H9 (cell line): Measurements from ENCODE around the gene TCF20. TPM values are rescaled to one million over a fixed set of nuclear protein-coding genes. Genes with fewer than 3 reads are reported as not detected.

ENCODE experiments used
- DNase-seq: peaks from one replicate; pipeline ENCODE4 v3.0.0-alpha.2; 2017
- H2AFZ ChIP-seq: one replicate; pipeline ENCODE4 v1.6.1; 2013; ENCODE audit warnings: mild to moderate bottlenecking, low read length, control low read depth, moderate library complexity
- H2AK5ac ChIP-seq: 2 replicates; pipeline ENCODE4 v1.6.1; 2013; ENCODE audit warnings: low read length, control low read depth, mixed read lengths; ENCODE audit not compliant: insufficient read length
- H2BK120ac ChIP-seq: one replicate; pipeline ENCODE4 v1.6.1; 2013; ENCODE audit warnings: low read depth, mild to moderate bottlenecking, low read length, control low read depth, inconsistent platforms; ENCODE audit not compliant: poor library complexity, severe bottlenecking
- H2BK12ac ChIP-seq: 2 replicates; pipeline ENCODE4 v1.6.1; 2013; ENCODE audit warnings: low read length, control low read depth, mixed read lengths, low read depth; ENCODE audit not compliant: insufficient read length
- H2BK15ac ChIP-seq: 2 replicates; pipeline ENCODE4 v1.6.1; 2013; ENCODE audit warnings: low read depth, low read length, control low read depth
- H2BK20ac ChIP-seq: one replicate; pipeline ENCODE4 v1.6.1; 2013; ENCODE audit warnings: low read depth, mild to moderate bottlenecking, low read length, control low read depth, inconsistent platforms; ENCODE audit not compliant: poor library complexity, severe bottlenecking
- H2BK5ac ChIP-seq: 2 replicates; pipeline ENCODE4 v1.6.1; 2013; ENCODE audit warnings: low read length, control low read depth, mixed read lengths; ENCODE audit not compliant: insufficient read length
- H3K14ac ChIP-seq: 2 replicates; pipeline ENCODE4 v1.6.1; 2013; ENCODE audit warnings: low read length, control low read depth; ENCODE audit not compliant: insufficient read depth
- H3K18ac ChIP-seq: 2 replicates; pipeline ENCODE4 v1.6.1; 2013; ENCODE audit warnings: low read depth, mild to moderate bottlenecking, mixed read lengths, low read length, control low read depth; ENCODE audit not compliant: insufficient read length
- H3K23ac ChIP-seq: 2 replicates; pipeline ENCODE4 v1.6.1; 2013; ENCODE audit warnings: low read length, control low read depth, mixed read lengths, low read depth; ENCODE audit not compliant: insufficient read length
- H3K23me2 ChIP-seq: 2 replicates; pipeline ENCODE4 v1.6.1; 2013; ENCODE audit warnings: low read depth, mild to moderate bottlenecking, mixed read lengths, low read length, control low read depth; ENCODE audit not compliant: insufficient read length, poor library complexity, severe bottlenecking
- H3K27ac ChIP-seq: 2 replicates; pipeline ENCODE4 v1.5.1; 2013; ENCODE audit warnings: low read length, control low read depth, mixed read lengths, low read depth; ENCODE audit not compliant: insufficient read length
- H3K27me3 ChIP-seq: 2 replicates; pipeline ENCODE4 v1.6.1; 2013; ENCODE audit warnings: low read length, control low read depth, inconsistent platforms; ENCODE audit not compliant: insufficient read depth
- H3K4ac ChIP-seq: 2 replicates; pipeline ENCODE4 v1.6.1; 2013; ENCODE audit warnings: low read depth, mild to moderate bottlenecking, control low read depth, inconsistent platforms, low read length, moderate library complexity
- H3K4me1 ChIP-seq: 2 replicates; pipeline ENCODE4 v1.6.1; 2013; ENCODE audit warnings: low read length, control low read depth, inconsistent platforms; ENCODE audit not compliant: insufficient read depth
- H3K4me2 ChIP-seq: 2 replicates; pipeline ENCODE4 v1.6.1; 2013; ENCODE audit warnings: low read length, control low read depth, mixed read lengths; ENCODE audit not compliant: insufficient read length, insufficient read depth
- H3K56ac ChIP-seq: 2 replicates; pipeline ENCODE4 v1.6.1; 2013; ENCODE audit warnings: low read depth, mild to moderate bottlenecking, mixed read lengths, low read length, control low read depth; ENCODE audit not compliant: insufficient read length
- H3K79me1 ChIP-seq: 2 replicates; pipeline ENCODE4 v1.6.1; 2013; ENCODE audit warnings: low read depth, mild to moderate bottlenecking, moderate library complexity, low read length, control low read depth, inconsistent platforms; ENCODE audit not compliant: insufficient read depth, poor library complexity, severe bottlenecking
- H3K79me2 ChIP-seq: 2 replicates; pipeline ENCODE4 v1.6.1; 2013; ENCODE audit warnings: low read length, control low read depth, inconsistent platforms; ENCODE audit not compliant: insufficient read depth
- H3K9ac ChIP-seq: 2 replicates; pipeline ENCODE4 v1.6.1; 2013; ENCODE audit warnings: low read length, control low read depth, mixed read lengths; ENCODE audit not compliant: insufficient read length; ENCODE audit errors: extremely low read depth
- H3K9me3 ChIP-seq: one replicate; pipeline ENCODE4 v1.6.1; 2013; ENCODE audit warnings: low read depth, low read length, inconsistent platforms; ENCODE audit not compliant: control insufficient read depth
- H3T11ph ChIP-seq: one replicate; pipeline ENCODE4 v1.6.1; 2013; ENCODE audit warnings: mild to moderate bottlenecking, low read length, control low read depth, inconsistent platforms
- H4K20me1 ChIP-seq: one replicate; pipeline ENCODE4 v1.6.1; 2013; ENCODE audit not compliant: control insufficient read depth, insufficient read length, insufficient read depth
- H4K5ac ChIP-seq: 2 replicates; pipeline ENCODE4 v1.6.1; 2013; ENCODE audit warnings: low read depth, mild to moderate bottlenecking, mixed read lengths, low read length, control low read depth; ENCODE audit not compliant: insufficient read length
- H4K8ac ChIP-seq: replicated peaks from 2 replicates; pipeline ENCODE4 v1.6.1; 2013; ENCODE audit warnings: low read length, control low read depth, mixed read lengths, low read depth; ENCODE audit not compliant: insufficient read length
- H4K91ac ChIP-seq: 2 replicates; pipeline ENCODE4 v1.6.1; 2013; ENCODE audit warnings: low read depth, mild to moderate bottlenecking, moderate library complexity, mixed read lengths, low read length, control low read depth; ENCODE audit not compliant: insufficient read length
- H3K27ac Mint-ChIP-seq, 3 experiments: 2 replicates in 2 of 3; 3 replicates in 1 of 3; pipeline ENCODE4 v1.8.0; 2020 to 2021; ENCODE audit warnings: mixed read lengths in 3 of 3, mild to moderate bottlenecking in 1 of 3, moderate library complexity in 1 of 3
- H3K27me3 Mint-ChIP-seq: 2 replicates; pipeline ENCODE4 v1.8.0; 2021; ENCODE audit warnings: low read depth, mild to moderate bottlenecking, moderate library complexity, mixed read lengths
- H3K36me3 Mint-ChIP-seq, 3 experiments: 2 replicates in 2 of 3; 3 replicates in 1 of 3; pipeline ENCODE4 v1.8.0; 2020 to 2021; ENCODE audit warnings: low read depth in 3 of 3, mixed read lengths in 3 of 3; ENCODE audit not compliant: insufficient read depth in 1 of 3
- H3K4me1 Mint-ChIP-seq, 2 experiments: 2 replicates each; pipeline ENCODE4 v1.8.0; 2020; ENCODE audit warnings: mixed read lengths in 2 of 2
- H3K4me3 Mint-ChIP-seq, 2 experiments: 2 replicates in 1 of 2; 3 replicates in 1 of 2; pipeline ENCODE4 v1.8.0; 2020 to 2021; ENCODE audit warnings: mild to moderate bottlenecking in 2 of 2, mixed read lengths in 2 of 2, moderate library complexity in 1 of 2
- H3K9me3 Mint-ChIP-seq, 2 experiments: 2 replicates in 1 of 2; 3 replicates in 1 of 2; pipeline ENCODE4 v1.8.0; 2020; ENCODE audit warnings: mild to moderate bottlenecking in 2 of 2, mixed read lengths in 2 of 2, moderate library complexity in 1 of 2
- WGBS: extraction: QIAGEN DNeasy Blood & Tissue Kit; methylation state at CpG from one replicate; pipeline ENCODE4 v1.1.7; 2013; ENCODE audit warnings: missing lambda C conversion rate, low lambda C conversion rate, mixed read lengths; ENCODE audit not compliant: insufficient read length; ENCODE audit errors: extremely low coverage; 5-methylcytosine and 5-hydroxymethylcytosine counted together
- total RNA-seq: library from RNA; stranded (reverse); gene quantifications from 2 replicates; pipeline ENCODE4 v1.2.1, GENCODE V29; 2021
- TF ChIP-seq, protein P1 (sequence below): fragments of 200-600 bp; sonication (generic); conservative IDR thresholded peaks from 3 replicates; pipeline ENCODE4 v1.8.0; 2021; ENCODE audit warnings: antibody characterized with exemption, mild to moderate bottlenecking

Gene TCF20
- total RNA-seq, 1 experiment from 2014 or later, result 75.6 TPM

DNA sequence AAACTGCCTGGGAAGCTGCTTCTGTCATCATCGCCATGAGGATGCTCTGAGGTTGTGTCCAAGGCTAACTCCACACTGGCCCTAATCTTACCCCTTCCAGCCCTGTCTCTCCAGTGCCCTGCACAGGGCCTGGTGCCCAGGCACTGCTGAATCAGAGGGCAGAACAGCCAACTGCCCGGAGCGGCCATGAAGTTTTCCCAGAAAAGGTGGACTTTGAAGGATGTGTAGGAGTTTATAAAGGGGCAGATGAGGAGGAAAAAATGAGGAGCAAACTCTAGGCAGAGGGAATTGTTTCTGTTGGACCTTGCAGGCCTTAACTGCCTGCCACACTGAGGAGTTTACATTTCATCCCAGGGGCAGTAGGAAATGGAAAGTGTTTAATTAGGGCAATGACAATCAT, 39.4 kb upstream of the TCF20 start:
- H3K9me3 ChIP-seq, result no peaks in the 10 kb centered on the region
- no peaks in the 10 kb centered on the region for H4K20me1 ChIP-seq
- H3K4me2 ChIP-seq, result no peak overlapping the region
- H3K14ac ChIP-seq, result no peak overlapping the region
- no peak overlapping the region for H3K18ac ChIP-seq
- H3K4me1 Mint-ChIP-seq, result peaks cover 25 to 42% of the 10 kb centered on the region in 2 experiments
- H4K5ac ChIP-seq, result no peak overlapping the region
- no peak for DNase-seq
- H3K23me2 ChIP-seq, result peaks cover 3% of the 10 kb centered on the region
- no peaks in the 10 kb centered on the region for H3K27me3 ChIP-seq
- no peak overlapping the region for H2AFZ ChIP-seq
- no peak overlapping the region for H4K91ac ChIP-seq
- peaks cover 33% of the 10 kb centered on the region for H3K27me3 Mint-ChIP-seq
- no peak overlapping the region for H3K56ac ChIP-seq
- TF ChIP-seq, protein P1, sequence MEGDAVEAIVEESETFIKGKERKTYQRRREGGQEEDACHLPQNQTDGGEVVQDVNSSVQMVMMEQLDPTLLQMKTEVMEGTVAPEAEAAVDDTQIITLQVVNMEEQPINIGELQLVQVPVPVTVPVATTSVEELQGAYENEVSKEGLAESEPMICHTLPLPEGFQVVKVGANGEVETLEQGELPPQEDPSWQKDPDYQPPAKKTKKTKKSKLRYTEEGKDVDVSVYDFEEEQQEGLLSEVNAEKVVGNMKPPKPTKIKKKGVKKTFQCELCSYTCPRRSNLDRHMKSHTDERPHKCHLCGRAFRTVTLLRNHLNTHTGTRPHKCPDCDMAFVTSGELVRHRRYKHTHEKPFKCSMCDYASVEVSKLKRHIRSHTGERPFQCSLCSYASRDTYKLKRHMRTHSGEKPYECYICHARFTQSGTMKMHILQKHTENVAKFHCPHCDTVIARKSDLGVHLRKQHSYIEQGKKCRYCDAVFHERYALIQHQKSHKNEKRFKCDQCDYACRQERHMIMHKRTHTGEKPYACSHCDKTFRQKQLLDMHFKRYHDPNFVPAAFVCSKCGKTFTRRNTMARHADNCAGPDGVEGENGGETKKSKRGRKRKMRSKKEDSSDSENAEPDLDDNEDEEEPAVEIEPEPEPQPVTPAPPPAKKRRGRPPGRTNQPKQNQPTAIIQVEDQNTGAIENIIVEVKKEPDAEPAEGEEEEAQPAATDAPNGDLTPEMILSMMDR, result no peak
- H2BK120ac ChIP-seq, result no peak overlapping the region
- H3K9me3 Mint-ChIP-seq, result no peaks in the 10 kb centered on the region
- no peak overlapping the region; a peak in 1 of 5 replicates for H3K4me3 Mint-ChIP-seq
- H3K4me1 ChIP-seq, result peaks cover 2% of the 10 kb centered on the region; the same call in 1 of the 2 replicates
- H3K27ac Mint-ChIP-seq, result no peak overlapping the region
- no peak overlapping the region for H2BK12ac ChIP-seq
- WGBS, result no CpG with 5 or more reads among the region's 3 CpGs
- H3K79me1 ChIP-seq, result no peaks in the 10 kb centered on the region
- no peak overlapping the region for H4K8ac ChIP-seq
- no peak overlapping the region for H2AK5ac ChIP-seq
- H3K9ac ChIP-seq, result no peak overlapping the region
- no peak overlapping the region for H2BK5ac ChIP-seq
- no peaks in the 10 kb centered on the region for H3K79me2 ChIP-seq
- H2BK15ac ChIP-seq, result no peak overlapping the region
- no peak overlapping the region for H2BK20ac ChIP-seq
- H3K4ac ChIP-seq, result no peak overlapping the region
- H3T11ph ChIP-seq, result no peak overlapping the region
- H3K23ac ChIP-seq, result no peak overlapping the region
- H3K36me3 Mint-ChIP-seq, result peaks cover 0 to 2% (median 0%) of the 10 kb centered on the region in 3 experiments; a peak in 1 of 7 replicates
- H3K27ac ChIP-seq, result no peak overlapping the region
